Measurements from ENCODE around the gene OTOF. TPM values are rescaled to one million over a fixed set of nuclear protein-coding genes. Genes with fewer than 3 reads are reported as not detected.

Gene OTOF
- total and polyA plus RNA-seq, 2 of the 4 experiments (the other 2 are of a cell fraction), result 0.03 TPM; not detected in 1

- peak; percentile 79 for ATAC-seq (ENCODE audit: low read depth)
- Histone ChIP-seq H3K4ac (ENCODE audit: low read depth, low read length) (no peak overlapping the region), H2BK20ac (ENCODE audit: low read depth, low read length) (no peak overlapping the region), H3K27me3 (ENCODE audit: control insufficient read depth, insufficient read depth, low read length) (peaks cover 73% of the 10 kb centered on the region), H2AK5ac (ENCODE audit: low read depth, low read length) (no peak overlapping the region), H3K23ac (ENCODE audit: low read depth, low read length) (no peak overlapping the region), H2BK5ac (ENCODE audit: low read depth, low read length, poor library complexity, severe bottlenecking) (no peak overlapping the region), H2AFZ (replicated peaks; ENCODE audit: low read length, poor library complexity) (peak overlapping the region; percentile 45), H3K4me2 (ENCODE audit: low read depth, low read length) (no peak overlapping the region), H4K8ac (ENCODE audit: low read depth in 2 of 2, low read length in 2 of 2) (no peak overlapping the region), H3K56ac (ENCODE audit: extremely low read depth, insufficient read depth, low read length) (no peak overlapping the region), H3K14ac (replicated peaks; ENCODE audit: low read depth, low read length) (no peak overlapping the region), H3K9ac (ENCODE audit: low read depth, low read length) (no peak overlapping the region), H2BK120ac (ENCODE audit: low read depth, low read length) (no peak overlapping the region), H2BK15ac (ENCODE audit: low read depth, low read length) (no peak overlapping the region), H3K4me3 (ENCODE audit: insufficient read depth, low read depth, low read length) (no peak overlapping the region), H4K5ac (ENCODE audit: low read depth, low read length) (no peak overlapping the region), H3K18ac (ENCODE audit: low read depth, low read length) (no peak overlapping the region), H3K36me3 (ENCODE audit: control insufficient read depth, insufficient read depth, low read length) (no peaks in the 10 kb centered on the region), H4K91ac (ENCODE audit: insufficient read depth, low read depth, low read length) (no peak overlapping the region), H2AK9ac (replicated peaks; ENCODE audit: low read depth, low read length, poor library complexity) (peak overlapping the region; percentile 19), H3K4me1 (ENCODE audit: control insufficient read depth, insufficient read depth, low read length) (no peaks in the 10 kb centered on the region), H3K9me1 (ENCODE audit: insufficient read depth, low read length) (no peaks in the 10 kb centered on the region), H3K27ac (ENCODE audit: insufficient read depth, low read length) (no peak overlapping the region), H3K79me1 (ENCODE audit: low read depth in 1 of 2, low read length in 2 of 2) (no peaks in the 10 kb centered on the region), H3K9me3 (ENCODE audit: control insufficient read depth, insufficient read depth, low read length) (peaks cover 2% of the 10 kb centered on the region; the same call in 1 of the 2 replicates), H4K20me1 (ENCODE audit: insufficient read depth, low read length) (no peaks in the 10 kb centered on the region)
- intact Hi-C loops (cut with micrococcal nuclease), result no loop called here
- ChIA-PET POLR2A (ENCODE audit: unreplicated experiment) (interaction anchor here (1.1 kb wide), 1 partner anchor 14 kb away, joined by 3 read pairs; no protein-coding TSS in a partner anchor), CTCF (interaction anchor here (0.6 to 0.7 kb wide), 2 partner anchors 11 to 38 kb away, joined by 3 read pairs; no protein-coding TSS in a partner anchor)
- in situ Hi-C loops (cut with MboI; ENCODE audit: low sequenced_read_pairs), result no loop called here
- no peak for TF ChIP-seq MAZ (IDR thresholded peaks at IDR 0.05; ENCODE audit: borderline replicate concordance, low read depth, low read length)
- TF ChIP-seq CHD1 (IDR thresholded peaks at IDR 0.05; ENCODE audit: low read depth, low read length), result no peak
- no peak for TF ChIP-seq POLR2A (IDR thresholded peaks at IDR 0.05; ENCODE audit: low read depth, low read length)
- TF ChIP-seq NFE2L2 (IDR thresholded peaks at IDR 0.05; ENCODE audit: low read depth, low read length), result no peak
- 0 out of 2 replicates have a peak, but pooled peaks have one; percentile 5 for TF ChIP-seq SMC3 (IDR thresholded peaks at IDR 0.05; ENCODE audit: low read depth, low read length)
- no peak; the same call in 1 of the 2 replicates for TF ChIP-seq RAD21 (IDR thresholded peaks at IDR 0.05; ENCODE audit: low read length)
- TF ChIP-seq CTCF (conservative IDR thresholded peaks at IDR 0.05; ENCODE audit: low read depth, low read length), result peak; percentile 45
- TF ChIP-seq, protein P1, sequence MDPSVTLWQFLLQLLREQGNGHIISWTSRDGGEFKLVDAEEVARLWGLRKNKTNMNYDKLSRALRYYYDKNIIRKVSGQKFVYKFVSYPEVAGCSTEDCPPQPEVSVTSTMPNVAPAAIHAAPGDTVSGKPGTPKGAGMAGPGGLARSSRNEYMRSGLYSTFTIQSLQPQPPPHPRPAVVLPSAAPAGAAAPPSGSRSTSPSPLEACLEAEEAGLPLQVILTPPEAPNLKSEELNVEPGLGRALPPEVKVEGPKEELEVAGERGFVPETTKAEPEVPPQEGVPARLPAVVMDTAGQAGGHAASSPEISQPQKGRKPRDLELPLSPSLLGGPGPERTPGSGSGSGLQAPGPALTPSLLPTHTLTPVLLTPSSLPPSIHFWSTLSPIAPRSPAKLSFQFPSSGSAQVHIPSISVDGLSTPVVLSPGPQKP (IDR thresholded peaks at IDR 0.05; ENCODE audit: borderline replicate concordance, low read depth, low read length), result no peak
- no peak for TF ChIP-seq MXI1 (IDR thresholded peaks at IDR 0.05; ENCODE audit: borderline replicate concordance, low read depth, low read length)
- 2% methylated on average over 17 of the region's 41 CpGs; no CpG with 5 or more reads in 1 of the 2 experiments for WGBS, 2 experiments (ENCODE audit: extremely low coverage in 2 of 2, insufficient read length in 1 of 2)
- no TSS peak for BruUV-seq (replicated peaks)
- peak; percentile 11 for DNase-seq
- dilution Hi-C loops (cut with HindIII; ENCODE audit: low sequenced_read_pairs, unreplicated experiment), result no loop called here
Measured at GRCh38 chr2:26503231-26503880, 25.4 kb upstream of the OTOF start.
